HCT116 (cell line): ENCODE data around the gene YBEY. TPM values are rescaled to one million over a fixed set of nuclear protein-coding genes. Genes with fewer than 3 reads are reported as not detected.

ENCODE experiments used
- ATAC-seq: fragments of 200-7000 bp; cut with Tn5 transposase; 2 replicates; pipeline ENCODE4 v1.9.1; 2020; ENCODE audit warnings: mild to moderate bottlenecking, moderate library complexity
- BruUV-seq: library from RNA; stranded (reverse); fragments of 400-500 nt; replicated peaks from 2 replicates; lab custom pipeline; 2021; lab: Mats Ljungman, UMichigan
- CTCF ChIA-PET: fragments of 300-600 bp; sonication (Branson Sonifier 250); formaldehyde crosslinking; loops from one replicate; lab custom pipeline; 2021; ENCODE audit warnings: antibody characterized with exemption; lab: Charles Lee
- POLR2A ChIA-PET: fragments of 300-600, 350-600 bp; sonication (Branson Sonifier 250); formaldehyde crosslinking; loops from one replicate; lab custom pipeline; 2021; ENCODE audit warnings: antibody characterized with exemption; lab: Charles Lee
- RAD21 ChIA-PET, 2 experiments: fragments of 300-600 bp; sonication (Branson Sonifier 250); formaldehyde crosslinking; loops; one replicate each; lab custom pipeline; 2023; ENCODE audit warnings: low total read pairs in 2 of 2; ENCODE audit not compliant: uncharacterized antibody in 2 of 2, unreplicated experiment in 2 of 2, low non-redundant PET in 1 of 2; lab: Charles Lee
- DNase-seq: peaks from one replicate; pipeline ENCODE4 v3.0.0-alpha.2; 2010; ENCODE audit warnings: low read depth, low spot score
- H2AFZ ChIP-seq: fragments of 200-600 bp; shearing (Covaris generic), sonication (generic); 2 replicates; pipeline ENCODE4 v1.6.1; 2017; ENCODE audit warnings: low read depth, mixed run types, mixed read lengths, antibody characterized with exemption, low read length; ENCODE audit not compliant: poor library complexity, severe bottlenecking
- H3K27ac ChIP-seq: 2 replicates; pipeline ENCODE4 v1.5.1; 2012; ENCODE audit warnings: low read depth, low read length
- H3K27me3 ChIP-seq: fragments of 200-600 bp; sonication (generic); 2 replicates; pipeline ENCODE4 v1.6.1; 2016; ENCODE audit warnings: mixed run types, low read length, mixed read lengths; ENCODE audit not compliant: insufficient read depth
- H3K36me3 ChIP-seq, 2 experiments: fragments of 200-500 bp in 1 of 2; fragments of 200-600 bp in 1 of 2; sonication (Bioruptor generic) in 1 of 2; sonication (generic) in 1 of 2; 2 replicates each; pipeline versions ENCODE4 v1.5.1 to v1.6.1; 2014 to 2016; ENCODE audit warnings: low read length in 2 of 2, inconsistent platforms in 1 of 2, mixed read lengths in 1 of 2, mixed run types in 1 of 2; ENCODE audit not compliant: insufficient read depth in 2 of 2, control insufficient read depth in 1 of 2
- H3K4me1 ChIP-seq, 2 experiments: fragments of 200-600 bp in 1 of 2; sonication (generic) in 1 of 2; 2 replicates each; pipeline versions ENCODE4 v1.5.1 to v1.6.1; 2012 to 2017; ENCODE audit warnings: low read length in 2 of 2, inconsistent platforms in 1 of 2, mild to moderate bottlenecking in 1 of 2, mixed read lengths in 1 of 2, mixed run types in 1 of 2, moderate library complexity in 1 of 2; ENCODE audit not compliant: insufficient read depth in 2 of 2, control insufficient read depth in 1 of 2
- H3K4me2 ChIP-seq: fragments of 200-600 bp; sonication (generic); 2 replicates; pipeline ENCODE4 v1.6.1; 2017; ENCODE audit warnings: mixed run types, low read length, mixed read lengths
- H3K4me3 ChIP-seq, 2 experiments: fragments of 200-600 bp in 1 of 2; sonication (generic) in 1 of 2; replicated peaks in 1 of 2; 2 replicates each; pipeline ENCODE4 v1.5.1; 2011 to 2016; ENCODE audit warnings: low read length in 2 of 2, control low read depth in 1 of 2, low read depth in 1 of 2, mild to moderate bottlenecking in 1 of 2, mixed read lengths in 1 of 2, mixed run types in 1 of 2
- H3K79me2 ChIP-seq: fragments of 200-600 bp; sonication (generic); 2 replicates; pipeline ENCODE4 v1.6.1; 2017; ENCODE audit warnings: mild to moderate bottlenecking, mixed run types, low read length, moderate library complexity, mixed read lengths; ENCODE audit not compliant: insufficient read depth
- H3K9ac ChIP-seq: fragments of 200-600 bp; sonication (generic); 2 replicates; pipeline ENCODE4 v1.6.1; 2016; ENCODE audit warnings: low read length, mixed read lengths
- H3K9me2 ChIP-seq: fragments of 200-600 bp; sonication (generic), shearing (Covaris generic); 2 replicates; pipeline ENCODE4 v1.6.1; 2017; ENCODE audit warnings: mixed run types, mild to moderate bottlenecking, moderate library complexity; ENCODE audit not compliant: insufficient read depth
- H3K9me3 ChIP-seq, 2 experiments: fragments of 200-500 bp in 1 of 2; fragments of 200-600 bp in 1 of 2; sonication (Bioruptor generic) in 1 of 2; sonication (generic) in 1 of 2; 2 replicates each; pipeline ENCODE4 v1.6.1; 2014 to 2017; ENCODE audit warnings: low read length in 2 of 2, mixed read lengths in 2 of 2, inconsistent platforms in 1 of 2, low read depth in 1 of 2, mild to moderate bottlenecking in 1 of 2, mixed run types in 1 of 2, moderate library complexity in 1 of 2; ENCODE audit not compliant: control insufficient read depth in 1 of 2, insufficient read depth in 1 of 2
- H4K20me1 ChIP-seq: fragments of 200-600 bp; sonication (generic), shearing (Covaris generic); 2 replicates; pipeline ENCODE4 v1.6.1; 2017; ENCODE audit warnings: mixed run types, mild to moderate bottlenecking, moderate library complexity; ENCODE audit not compliant: insufficient read depth
- ATF3 ChIP-seq: IDR thresholded peaks from 2 replicates; pipeline ENCODE4 v1.6.1; 2012
- CBX3 ChIP-seq: IDR thresholded peaks from 2 replicates; pipeline ENCODE4 v1.6.1; 2012; ENCODE audit warnings: low read depth
- CEBPB ChIP-seq: IDR thresholded peaks from 2 replicates; pipeline ENCODE4 v1.6.1; 2012; ENCODE audit warnings: low read depth
- EGR1 ChIP-seq: IDR thresholded peaks from 2 replicates; pipeline ENCODE4 v1.6.1; 2012; ENCODE audit warnings: low read depth
- ELF1 ChIP-seq: IDR thresholded peaks from 2 replicates; pipeline ENCODE4 v1.6.1; 2012; ENCODE audit warnings: low read depth, borderline replicate concordance
- EZH2 ChIP-seq: fragments of 200-600 bp; sonication (generic); IDR thresholded peaks from 2 replicates; pipeline ENCODE4 v1.6.1; 2017; ENCODE audit warnings: antibody characterized with exemption, mixed run types
- EZH2phosphoT487 ChIP-seq: fragments of 200-600 bp; IDR thresholded peaks from 2 replicates; pipeline ENCODE4 v1.6.1; 2018; ENCODE audit warnings: antibody characterized with exemption, borderline replicate concordance
- FOSL1 ChIP-seq: IDR thresholded peaks from 2 replicates; pipeline ENCODE4 v1.6.1; 2012; ENCODE audit warnings: low read depth
- JUND ChIP-seq: IDR thresholded peaks from 2 replicates; pipeline ENCODE4 v1.6.1; 2012
- MAX ChIP-seq: IDR thresholded peaks from 2 replicates; pipeline ENCODE4 v1.6.1; 2012
- REST ChIP-seq: IDR thresholded peaks from 2 replicates; pipeline ENCODE4 v1.6.1; 2012; ENCODE audit warnings: low read depth
- SIN3A ChIP-seq: IDR thresholded peaks from 2 replicates; pipeline ENCODE4 v1.6.1; 2012; ENCODE audit warnings: low read depth
- SRF ChIP-seq: IDR thresholded peaks from 2 replicates; pipeline ENCODE4 v1.6.1; 2012; ENCODE audit warnings: low read depth
- YY1 ChIP-seq: IDR thresholded peaks from 2 replicates; pipeline ENCODE4 v1.6.1; 2011; ENCODE audit warnings: low read length, low read depth, moderate library complexity, mild to moderate bottlenecking; ENCODE audit not compliant: insufficient replicate concordance; ENCODE audit errors: extremely low read depth
- ZBTB33 ChIP-seq: IDR thresholded peaks from 2 replicates; pipeline ENCODE4 v1.6.1; 2011; ENCODE audit warnings: mild to moderate bottlenecking, low read length, moderate library complexity; ENCODE audit not compliant: insufficient replicate concordance; ENCODE audit errors: extremely low read depth
- ZNF274 ChIP-seq: fragments of 200-500 bp; sonication (Bioruptor generic); IDR thresholded peaks from 2 replicates; pipeline ENCODE4 v1.6.1; 2014; ENCODE audit warnings: mild to moderate bottlenecking, low read depth, low read length, inconsistent platforms
- intact Hi-C: fragments of 100-400 bp; cut with micrococcal nuclease; formaldehyde crosslinking; loops from 2 replicates; pipeline ENCODE4 v1.10.0; 2022
- total RNA-seq: library from RNA; stranded (reverse); gene quantifications from one replicate; pipeline ENCODE4 v1.2.1, GENCODE V29; 2021; ENCODE audit not compliant: unreplicated experiment

The YBEY gene
- total RNA-seq, 1 experiment from 2014 or later = 31.5 TPM

GRCh38 chr21:46252840-46253239, 33.3 kb upstream of the YBEY start:
- ChIA-PET CTCF (no interaction called here), RAD21 (no interaction called here), POLR2A (no interaction called here)
- ATAC-seq (no peak), DNase-seq (no peak)
- TF ChIP-seq YY1 (no peak), EGR1 (no peak), ELF1 (no peak), MAX (no peak), EZH2phosphoT487 (no peak), CEBPB (no peak), CBX3 (no peak), ZNF274 (no peak), ATF3 (no peak)
- peaks cover 11% of the 10 kb centered on the region for H3K79me2 ChIP-seq
- no peak overlapping the region for H3K9ac ChIP-seq
- H3K27me3 ChIP-seq = no peaks in the 10 kb centered on the region
- H3K9me3 ChIP-seq = no peaks in the 10 kb centered on the region
- H2AFZ ChIP-seq = no peak overlapping the region
- intact Hi-C loops = no loop called here
- peaks cover 34 to 69% of the 10 kb centered on the region in 2 experiments for H3K36me3 ChIP-seq
- no TSS peak for BruUV-seq
- no peak overlapping the region for H3K4me2 ChIP-seq
- no peaks in the 10 kb centered on the region for H3K4me1 ChIP-seq
- no peak overlapping the region for H3K4me3 ChIP-seq
- H4K20me1 ChIP-seq = no peaks in the 10 kb centered on the region
- H3K9me2 ChIP-seq = no peaks in the 10 kb centered on the region
- no peak overlapping the region for H3K27ac ChIP-seq

- POLR2A ChIA-PET = no interaction called here
- no peaks in the 10 kb centered on the region for H4K20me1 ChIP-seq
- H3K4me3 ChIP-seq = no peak overlapping the region
- H3K9me2 ChIP-seq = no peaks in the 10 kb centered on the region
- H3K27me3 ChIP-seq = no peaks in the 10 kb centered on the region
- H2AFZ ChIP-seq = no peak overlapping the region
- intact Hi-C loops = no loop called here
- BruUV-seq = no TSS peak
- DNase-seq (no peak), ATAC-seq (no peak)
- H3K9ac ChIP-seq = no peak overlapping the region
- H3K79me2 ChIP-seq = peaks cover 11% of the 10 kb centered on the region
- no peaks in the 10 kb centered on the region for H3K4me1 ChIP-seq
- CTCF ChIA-PET = no interaction called here
- no peaks in the 10 kb centered on the region for H3K9me3 ChIP-seq
- H3K27ac ChIP-seq = no peak overlapping the region
- RAD21 ChIA-PET = no interaction called here
- peaks cover 37 to 70% of the 10 kb centered on the region in 2 experiments for H3K36me3 ChIP-seq
- no peak overlapping the region for H3K4me2 ChIP-seq
- TF ChIP-seq ZBTB33 = no peak
- TF ChIP-seq EZH2 = no peak
- TF ChIP-seq JUND = no peak
- TF ChIP-seq FOSL1 = no peak
- TF ChIP-seq CBX3 = no peak
- no peak for TF ChIP-seq SRF
- no peak for TF ChIP-seq SIN3A
- no peak for TF ChIP-seq YY1
- no peak for TF ChIP-seq REST
- no peak for TF ChIP-seq EZH2phosphoT487
Measured at GRCh38 chr21:46253610-46254124, 32.5 kb upstream of the YBEY start.
